GM12873 (cell line): Measurements from ENCODE around the gene EXOC2.

Experiments used
- TF ChIP-seq, protein P1 (sequence below): IDR thresholded peaks from 2 replicates; pipeline ENCODE4 v1.5.1; 2012; ENCODE audit warnings: low read depth, mild to moderate bottlenecking, moderate library complexity, low read length, control low read depth; ENCODE audit not compliant: insufficient read depth; ENCODE audit errors: missing control alignments

The EXOC2 gene

GRCh38 chr6:714100-714499 is 21.2 kb upstream of the EXOC2 start:
- TF ChIP-seq, protein P1, sequence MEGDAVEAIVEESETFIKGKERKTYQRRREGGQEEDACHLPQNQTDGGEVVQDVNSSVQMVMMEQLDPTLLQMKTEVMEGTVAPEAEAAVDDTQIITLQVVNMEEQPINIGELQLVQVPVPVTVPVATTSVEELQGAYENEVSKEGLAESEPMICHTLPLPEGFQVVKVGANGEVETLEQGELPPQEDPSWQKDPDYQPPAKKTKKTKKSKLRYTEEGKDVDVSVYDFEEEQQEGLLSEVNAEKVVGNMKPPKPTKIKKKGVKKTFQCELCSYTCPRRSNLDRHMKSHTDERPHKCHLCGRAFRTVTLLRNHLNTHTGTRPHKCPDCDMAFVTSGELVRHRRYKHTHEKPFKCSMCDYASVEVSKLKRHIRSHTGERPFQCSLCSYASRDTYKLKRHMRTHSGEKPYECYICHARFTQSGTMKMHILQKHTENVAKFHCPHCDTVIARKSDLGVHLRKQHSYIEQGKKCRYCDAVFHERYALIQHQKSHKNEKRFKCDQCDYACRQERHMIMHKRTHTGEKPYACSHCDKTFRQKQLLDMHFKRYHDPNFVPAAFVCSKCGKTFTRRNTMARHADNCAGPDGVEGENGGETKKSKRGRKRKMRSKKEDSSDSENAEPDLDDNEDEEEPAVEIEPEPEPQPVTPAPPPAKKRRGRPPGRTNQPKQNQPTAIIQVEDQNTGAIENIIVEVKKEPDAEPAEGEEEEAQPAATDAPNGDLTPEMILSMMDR: no peak

- TF ChIP-seq, protein P1: no peak
Observed at GRCh38 chr6:713351-713750, 20.4 kb upstream of the EXOC2 start.

- TF ChIP-seq, protein P1: no peak
Observed at GRCh38 chr6:712805-713204, 19.9 kb upstream of the EXOC2 start.

DNA sequence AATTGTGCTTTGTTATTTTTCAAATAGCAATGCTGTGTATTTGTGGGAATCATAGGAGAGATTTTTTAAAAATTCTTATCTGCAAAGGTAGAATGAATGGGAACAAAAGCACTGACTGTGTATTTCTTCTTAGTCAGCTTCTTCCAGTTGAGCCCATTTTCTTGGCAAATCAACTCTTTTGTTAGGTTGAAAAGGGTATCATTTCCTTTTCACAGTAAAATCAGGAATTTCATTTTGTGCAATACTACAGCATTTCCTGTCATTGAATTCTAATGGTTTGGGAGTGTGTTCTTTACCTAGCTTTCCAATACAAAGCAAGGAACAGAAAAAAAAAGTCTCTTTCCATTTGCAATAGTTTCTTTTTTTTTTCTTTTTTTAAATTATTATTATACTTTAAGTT is 19.0 kb upstream of the EXOC2 start:
- TF ChIP-seq, protein P1: no peak

DNA sequence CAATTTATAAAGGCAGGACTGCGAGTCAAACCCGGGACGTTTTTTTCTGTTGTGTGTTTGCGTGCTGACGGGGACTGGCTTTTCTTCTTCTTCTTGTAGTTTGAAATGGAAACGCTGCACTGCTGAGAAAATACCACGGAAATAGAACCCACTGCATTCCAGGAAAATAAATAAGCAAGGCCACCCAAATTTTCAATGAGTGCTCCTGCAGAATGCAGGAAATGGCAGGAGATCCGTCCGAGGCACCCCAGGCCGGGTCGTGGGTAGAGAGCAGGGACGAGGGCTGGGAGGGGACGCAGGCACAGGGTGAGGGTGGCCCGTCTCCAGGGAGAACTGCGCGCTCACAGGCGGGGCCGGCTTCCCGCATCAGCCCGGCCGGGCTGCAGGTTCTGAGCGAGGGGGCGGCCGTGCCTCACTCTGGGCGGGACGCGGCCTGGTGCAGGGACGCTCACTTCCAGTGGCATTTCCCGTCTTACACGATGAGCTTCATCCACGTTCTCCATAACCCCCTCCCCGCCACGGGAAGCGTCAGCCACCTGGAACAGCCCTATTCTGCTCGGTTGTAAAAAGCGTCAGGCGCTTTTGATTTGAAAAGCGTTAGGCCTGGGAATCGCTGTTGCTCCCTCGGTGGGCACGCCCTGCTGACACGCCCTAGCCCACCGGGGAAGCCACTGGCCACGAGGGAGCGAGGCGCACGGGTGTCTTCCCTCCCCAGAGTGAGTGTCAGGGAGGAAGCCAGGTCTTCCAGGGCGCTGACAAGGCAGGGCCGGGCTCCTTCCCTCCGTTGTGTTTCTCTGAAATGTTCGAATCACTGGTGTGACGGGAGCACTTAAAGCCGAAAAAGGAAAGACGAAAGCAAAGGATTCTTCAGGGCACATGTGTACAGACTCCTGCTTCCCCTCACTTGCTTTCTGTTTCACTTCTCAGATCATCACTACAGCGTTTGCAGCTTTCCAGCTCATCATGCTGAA is 17.9 kb upstream of the EXOC2 start:
- TF ChIP-seq, protein P1: no peak

GRCh38 chr6:709471-710056 is 16.6 kb upstream of the EXOC2 start:
- TF ChIP-seq, protein P1: no peak

DNA sequence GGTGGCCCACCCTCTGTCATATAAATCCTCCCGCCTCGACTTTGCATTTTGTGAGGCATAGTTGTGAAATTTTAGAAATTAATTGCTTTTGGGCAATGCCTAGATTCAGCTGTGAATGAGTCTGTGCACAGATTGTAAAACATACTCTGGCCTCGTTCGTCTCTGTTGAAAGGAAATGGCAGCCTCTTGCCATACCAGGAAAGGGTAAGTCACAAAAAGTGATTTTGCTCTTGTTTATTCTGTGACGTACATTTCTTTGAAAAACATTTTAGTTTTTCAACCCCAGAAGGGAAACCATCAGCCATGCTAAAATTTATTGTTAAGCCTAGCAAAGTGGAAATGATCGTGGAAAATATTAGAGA is 15.3 kb upstream of the EXOC2 start:
- TF ChIP-seq, protein P1: no peak
